GM19467 (cell line): Measurements from ENCODE around the gene WNT4.

Experiments used
- ATAC-seq: cut with Tn5 transposase; IDR thresholded peaks from one replicate; pipeline ENCODE4 v1.9.1; 2021; ENCODE audit warnings: mild to moderate bottlenecking, moderate library complexity; ENCODE audit not compliant: unreplicated experiment

WNT4 gene

DNA sequence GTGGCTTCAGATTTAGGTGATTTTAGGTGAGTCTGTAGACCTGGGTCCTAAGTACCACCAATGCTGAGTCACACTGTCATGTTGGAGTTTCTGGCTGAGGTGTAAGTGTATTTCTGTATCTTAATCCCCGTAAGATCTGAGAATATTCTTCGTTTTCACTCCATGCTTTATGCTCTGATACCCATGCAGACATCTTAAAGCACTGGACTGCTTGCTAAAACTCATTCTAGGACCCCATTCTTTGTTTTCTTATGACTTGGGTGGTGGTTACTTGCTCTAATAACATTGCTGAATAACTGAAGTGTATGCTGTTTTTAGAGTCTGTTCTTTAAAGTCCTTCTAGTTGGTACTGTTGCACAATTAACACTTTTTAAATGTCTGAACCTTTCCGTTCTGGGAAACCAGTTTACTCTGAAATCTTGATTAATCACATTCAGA is 53.7 kb downstream of the WNT4 start:
- ATAC-seq = no peak

DNA sequence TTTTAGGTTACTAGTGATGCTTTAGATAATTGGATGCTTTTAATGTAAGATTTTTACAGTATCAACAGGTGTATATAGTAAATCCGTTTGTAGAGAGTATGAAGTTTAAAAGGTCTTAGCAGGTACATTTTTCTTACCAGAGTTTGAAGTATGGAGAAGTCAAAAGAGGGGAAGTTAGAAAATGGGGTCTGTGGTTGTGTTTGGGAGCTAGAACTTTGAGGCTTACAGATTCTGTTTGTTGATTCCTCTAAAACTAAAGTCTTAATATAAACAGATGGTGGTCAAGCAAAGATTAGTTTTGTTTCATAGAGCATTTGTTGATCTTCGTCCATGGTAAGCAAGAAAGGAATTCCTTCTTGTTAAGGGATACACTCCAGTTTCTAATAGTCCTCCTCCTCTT is 54.6 kb downstream of the WNT4 start:
- no peak for ATAC-seq

DNA sequence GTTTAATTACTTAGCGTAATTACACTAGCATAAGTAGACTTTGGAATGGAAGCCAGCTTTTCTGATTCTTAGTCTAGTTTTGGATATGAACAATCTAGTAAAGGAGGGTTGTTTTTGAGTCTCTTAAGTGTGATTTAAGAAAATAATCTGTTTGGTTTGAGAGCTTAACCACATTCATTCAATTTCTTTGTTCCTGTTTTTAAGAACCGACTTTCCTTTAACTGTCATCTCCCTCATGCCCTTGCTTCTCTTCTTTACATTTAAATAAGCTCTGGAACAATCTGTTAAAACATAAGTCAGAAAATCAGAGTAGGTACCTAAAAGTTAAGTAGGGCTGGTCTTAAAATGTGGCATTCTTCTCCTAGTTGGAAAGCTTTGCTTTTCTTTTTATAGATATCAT is 62.7 kb downstream of the WNT4 start:
- no peak for ATAC-seq

DNA sequence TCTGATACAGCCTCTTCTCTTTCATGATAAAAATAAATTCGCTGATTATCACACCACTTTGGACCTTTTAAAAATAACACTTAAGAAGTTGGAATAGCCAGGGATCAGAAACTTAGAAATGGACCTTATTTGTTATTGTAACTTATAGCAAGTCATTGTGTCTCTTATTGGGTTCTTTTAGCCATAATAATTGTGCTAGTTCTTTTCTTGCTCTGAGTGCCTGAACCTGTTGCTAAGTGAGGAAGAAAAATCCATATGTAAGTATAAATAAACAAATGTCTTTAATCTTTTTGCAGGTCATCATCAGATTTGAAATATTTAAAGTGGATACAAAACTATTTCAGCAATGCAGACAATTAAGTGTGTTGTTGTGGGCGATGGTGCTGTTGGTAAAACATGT is 64.8 kb downstream of the WNT4 start:
- no peak for ATAC-seq

DNA sequence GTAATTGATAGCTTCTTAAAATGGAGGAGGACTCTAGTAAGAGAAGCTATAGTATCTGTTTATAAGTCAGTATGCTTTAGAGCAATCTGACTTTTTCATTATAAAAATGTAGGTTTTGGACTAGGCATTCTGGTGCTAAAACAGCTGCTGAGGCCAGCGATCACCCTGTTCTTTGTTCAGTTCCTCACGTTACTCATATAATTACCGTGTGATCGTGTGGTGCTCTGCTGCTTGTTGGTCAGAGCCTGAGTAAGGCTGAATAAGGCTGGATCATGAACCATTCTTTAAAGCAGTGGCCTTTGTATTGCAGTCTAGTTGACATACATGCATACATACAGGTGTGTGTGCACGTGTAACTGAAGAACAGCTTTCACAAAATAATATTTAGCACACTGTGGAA is 65.2 kb downstream of the WNT4 start:
- ATAC-seq = no peak

DNA sequence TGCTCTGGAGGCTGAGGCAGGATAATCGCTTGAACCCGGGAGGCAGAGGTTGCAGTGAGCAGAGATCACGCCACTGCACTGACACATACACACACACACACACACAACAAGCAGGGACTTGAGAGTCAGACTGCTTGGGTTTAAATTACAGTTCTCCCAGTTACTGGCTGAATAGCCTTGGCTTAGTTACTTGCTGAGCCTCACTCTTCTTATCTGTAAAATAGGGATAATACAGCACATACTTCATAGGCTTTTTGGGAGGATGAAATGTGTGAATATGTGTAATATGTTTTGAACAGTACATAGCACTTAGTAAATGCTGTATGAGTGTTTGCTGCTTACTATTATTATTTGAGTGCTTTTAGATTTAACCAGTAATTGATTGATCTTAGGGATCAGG is 66.6 kb downstream of the WNT4 start:
- ATAC-seq = no peak

DNA sequence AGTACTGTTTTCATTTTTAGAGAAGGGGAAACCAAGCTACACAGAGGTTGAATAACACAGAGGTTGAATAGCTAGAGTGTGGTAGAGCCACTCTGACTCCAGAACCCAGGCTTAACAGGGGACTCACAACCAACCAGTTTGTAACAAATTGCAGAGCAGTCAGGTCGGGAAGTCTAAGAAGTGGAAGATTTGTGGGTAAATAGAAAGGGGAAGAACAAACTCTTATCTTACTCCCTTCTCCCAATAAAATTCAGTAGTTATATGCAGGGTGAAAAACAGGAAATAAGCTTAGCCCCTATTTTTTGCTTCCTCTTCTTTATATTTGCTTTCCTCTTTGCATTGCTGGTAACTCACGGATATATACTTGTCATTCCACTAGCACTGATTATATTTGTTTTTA is 67.2 kb downstream of the WNT4 start:
- ATAC-seq = no peak

DNA sequence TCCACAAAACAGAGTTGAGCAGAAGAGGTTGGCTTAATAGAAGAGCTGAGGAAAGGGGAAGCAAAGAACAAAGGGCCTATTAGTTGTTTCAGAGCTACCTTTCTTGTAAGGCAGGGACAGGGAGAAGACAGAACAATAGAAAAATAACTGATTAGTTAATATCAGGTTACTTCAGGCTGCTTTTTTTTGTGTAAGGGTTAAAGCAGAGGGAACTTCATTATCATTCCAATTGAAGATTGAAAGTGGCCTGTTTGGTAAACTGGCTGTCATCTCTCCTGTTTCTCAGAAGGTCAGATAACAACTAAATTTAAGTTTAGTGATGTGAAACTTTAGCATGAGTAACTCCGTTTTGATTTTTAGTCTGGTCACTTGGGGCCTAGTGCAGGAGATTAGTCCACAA is 68.1 kb downstream of the WNT4 start:
- ATAC-seq = no peak

DNA sequence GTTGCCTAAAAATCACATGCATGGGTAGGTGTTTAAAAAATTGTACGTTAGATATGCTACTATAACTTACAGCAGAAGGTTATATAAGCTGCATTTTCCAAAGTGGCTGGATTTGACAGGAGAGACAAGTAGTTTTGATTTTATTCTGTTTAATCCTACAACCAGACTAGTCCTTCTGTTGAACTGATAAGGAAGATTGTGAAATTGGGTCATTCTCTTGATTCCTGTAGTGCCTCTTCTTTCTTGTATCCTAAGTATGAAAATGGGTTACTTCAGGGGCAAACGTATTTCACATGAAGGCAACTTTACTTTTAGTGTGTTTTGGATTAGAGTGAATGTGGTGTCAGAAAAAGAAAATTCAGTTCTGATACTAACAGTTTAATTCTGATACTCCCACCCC is 71.4 kb downstream of the WNT4 start:
- no peak for ATAC-seq
